HG02642 (cell line): ENCODE measurements around the gene FGD6.

Source experiments
- ATAC-seq: cut with Tn5 transposase; IDR thresholded peaks from one replicate; pipeline ENCODE4 v1.9.1; 2021; ENCODE audit warnings: mild to moderate bottlenecking; ENCODE audit not compliant: unreplicated experiment, poor library complexity

FGD6 gene

DNA sequence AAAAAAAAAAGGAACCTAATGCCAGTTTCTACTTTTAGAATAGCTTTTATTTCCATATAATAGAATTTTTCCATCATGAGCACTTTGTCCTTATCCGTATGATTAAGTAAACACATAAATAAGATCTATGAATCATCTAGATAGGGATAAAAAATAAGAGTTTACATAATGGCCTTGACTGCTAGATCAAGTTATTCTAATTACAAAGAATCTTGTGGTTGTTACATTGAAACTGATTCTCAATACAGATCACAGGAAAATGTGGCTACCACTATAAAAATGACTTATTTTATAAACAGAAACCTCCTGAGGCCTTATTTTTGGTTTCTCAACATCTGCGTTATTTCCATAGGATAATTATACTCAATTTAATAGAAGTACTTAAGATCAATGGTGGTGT, 179.4 kb downstream of the FGD6 start:
- no peak for ATAC-seq

GRCh38 chr12:95034750-95035149, 182.5 kb downstream of the FGD6 start:
- ATAC-seq: no peak
